ENCODE data around the gene PAFAH1B1.

The PAFAH1B1 gene

DNA sequence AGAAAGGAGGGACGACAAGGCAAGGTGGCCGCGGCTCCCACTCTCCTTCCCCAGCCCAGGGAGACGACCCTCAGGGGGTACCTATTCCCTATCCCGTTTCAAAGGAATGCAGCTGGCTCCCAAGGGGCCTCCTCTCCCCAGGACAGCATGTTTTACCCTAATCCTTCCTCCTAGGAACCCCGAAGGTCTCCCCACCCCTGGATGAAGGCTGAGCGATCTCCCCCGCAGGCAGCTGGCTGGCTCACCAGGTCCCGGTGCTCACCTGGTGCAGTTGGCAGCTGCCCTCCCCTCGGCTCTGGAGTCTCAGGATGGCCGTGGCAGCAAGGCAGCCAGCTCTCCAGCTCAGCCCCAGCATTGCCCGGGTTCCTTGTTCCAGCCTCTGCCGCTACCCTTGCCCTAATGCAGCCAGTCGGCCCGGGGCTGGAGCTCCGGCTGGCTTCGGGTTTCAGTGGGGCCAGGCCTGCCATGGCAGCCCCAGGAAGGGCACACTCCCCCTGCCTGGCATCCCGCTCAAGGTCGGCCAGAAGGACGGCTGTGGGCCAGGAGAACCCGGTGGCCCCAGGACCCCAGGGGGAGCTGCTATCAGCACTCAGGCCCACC is 113.6 kb downstream of the PAFAH1B1 start:
- in situ Hi-C loops (cut with MboI; ENCODE audit: low pct_unique_long_range_greater_than_20kb, low sequenced_read_pairs, unreplicated experiment), result no loop called here
- DNase-seq (ENCODE audit: low spot score), result no peak

DNA sequence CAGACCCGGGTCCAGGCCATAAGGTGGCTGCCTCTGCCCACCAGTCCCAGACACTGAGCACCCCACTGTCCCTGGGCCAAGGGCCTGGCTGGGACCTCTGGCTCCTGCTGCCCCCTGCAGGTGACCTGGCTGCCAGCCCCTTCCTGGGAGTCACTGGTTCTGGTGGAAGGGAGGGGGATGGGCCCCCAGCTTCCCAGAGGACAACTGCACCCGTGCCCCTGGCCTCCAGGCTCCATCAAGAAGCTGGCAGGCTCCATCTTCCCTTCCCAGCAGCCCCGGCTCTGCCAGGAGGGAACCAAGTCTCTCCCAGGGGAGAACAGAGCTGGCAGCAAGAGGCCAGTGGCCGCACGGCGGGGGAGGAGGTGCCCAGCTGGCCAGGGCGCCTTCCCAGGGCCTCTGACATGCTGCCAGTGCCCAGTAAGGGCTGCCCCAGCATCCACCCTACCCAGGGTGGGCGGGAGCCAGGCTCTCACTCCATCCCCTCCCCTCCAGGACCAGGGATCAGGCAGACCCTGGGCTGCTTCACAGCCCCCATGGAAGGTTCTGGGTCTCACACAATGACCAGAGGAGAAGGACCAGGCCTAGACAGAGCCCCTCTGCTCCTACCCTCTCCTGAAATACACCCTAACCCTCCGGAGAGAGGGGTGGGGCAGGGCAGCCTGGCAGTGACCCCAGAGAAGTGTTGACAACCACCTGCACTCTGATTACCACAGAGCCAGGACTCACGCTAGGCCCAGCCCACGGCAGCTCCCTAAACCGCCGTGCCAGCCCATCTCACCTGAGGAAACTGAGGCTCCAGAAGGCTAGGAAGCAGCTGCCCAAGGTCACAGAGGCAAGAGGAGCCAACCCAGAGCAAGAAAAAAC is 114.5 kb downstream of the PAFAH1B1 start:
- in situ Hi-C loops (cut with MboI; ENCODE audit: low pct_unique_long_range_greater_than_20kb, low sequenced_read_pairs, unreplicated experiment), result no loop called here
- TF ChIP-seq, protein P1, sequence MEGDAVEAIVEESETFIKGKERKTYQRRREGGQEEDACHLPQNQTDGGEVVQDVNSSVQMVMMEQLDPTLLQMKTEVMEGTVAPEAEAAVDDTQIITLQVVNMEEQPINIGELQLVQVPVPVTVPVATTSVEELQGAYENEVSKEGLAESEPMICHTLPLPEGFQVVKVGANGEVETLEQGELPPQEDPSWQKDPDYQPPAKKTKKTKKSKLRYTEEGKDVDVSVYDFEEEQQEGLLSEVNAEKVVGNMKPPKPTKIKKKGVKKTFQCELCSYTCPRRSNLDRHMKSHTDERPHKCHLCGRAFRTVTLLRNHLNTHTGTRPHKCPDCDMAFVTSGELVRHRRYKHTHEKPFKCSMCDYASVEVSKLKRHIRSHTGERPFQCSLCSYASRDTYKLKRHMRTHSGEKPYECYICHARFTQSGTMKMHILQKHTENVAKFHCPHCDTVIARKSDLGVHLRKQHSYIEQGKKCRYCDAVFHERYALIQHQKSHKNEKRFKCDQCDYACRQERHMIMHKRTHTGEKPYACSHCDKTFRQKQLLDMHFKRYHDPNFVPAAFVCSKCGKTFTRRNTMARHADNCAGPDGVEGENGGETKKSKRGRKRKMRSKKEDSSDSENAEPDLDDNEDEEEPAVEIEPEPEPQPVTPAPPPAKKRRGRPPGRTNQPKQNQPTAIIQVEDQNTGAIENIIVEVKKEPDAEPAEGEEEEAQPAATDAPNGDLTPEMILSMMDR (IDR thresholded peaks at IDR 0.05; ENCODE audit: extremely low read depth, insufficient read depth, missing control alignments), result peak; percentile 61
- no peak for DNase-seq (ENCODE audit: low spot score)

More for the DNA sequence above, 113.6 kb downstream of the PAFAH1B1 start:
- TF ChIP-seq, protein P1 (IDR thresholded peaks at IDR 0.05; ENCODE audit: extremely low read depth, insufficient read depth, missing control alignments), result no peak

DNA sequence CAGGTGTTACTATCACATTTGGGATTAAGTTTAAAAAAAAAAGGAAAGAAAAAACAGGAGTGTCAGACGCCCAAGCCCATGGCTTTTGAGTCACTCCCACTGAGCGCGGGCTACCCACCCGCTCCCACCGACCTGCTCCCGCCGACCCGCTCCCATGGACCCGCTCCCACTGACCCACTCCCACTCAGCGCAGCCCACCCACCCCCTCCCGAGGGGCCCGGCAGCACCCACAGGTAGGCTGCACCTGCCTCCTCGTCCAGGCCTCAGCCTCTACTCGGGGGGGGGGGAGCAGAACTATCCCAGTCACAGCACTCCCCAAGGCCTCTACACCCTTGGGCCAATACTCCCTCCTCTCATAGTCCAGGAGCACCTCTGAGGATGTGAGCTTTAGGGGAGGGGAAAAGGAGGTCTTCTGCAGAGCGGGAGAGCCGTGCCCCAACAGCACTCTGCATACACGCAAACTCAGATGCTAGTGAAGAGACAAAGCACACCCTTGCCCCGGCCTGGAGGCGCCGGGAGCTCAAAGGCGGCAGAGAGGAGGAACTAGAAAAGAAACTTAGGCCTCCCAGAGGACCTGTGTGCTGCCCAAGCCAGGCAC is 115.2 kb downstream of the PAFAH1B1 start:
- DNase-seq (ENCODE audit: low spot score), result no peak
- TF ChIP-seq, protein P1 (IDR thresholded peaks at IDR 0.05; ENCODE audit: extremely low read depth, insufficient read depth, missing control alignments), result no peak
- in situ Hi-C loops (cut with MboI; ENCODE audit: low pct_unique_long_range_greater_than_20kb, low sequenced_read_pairs, unreplicated experiment), result no loop called here

DNA sequence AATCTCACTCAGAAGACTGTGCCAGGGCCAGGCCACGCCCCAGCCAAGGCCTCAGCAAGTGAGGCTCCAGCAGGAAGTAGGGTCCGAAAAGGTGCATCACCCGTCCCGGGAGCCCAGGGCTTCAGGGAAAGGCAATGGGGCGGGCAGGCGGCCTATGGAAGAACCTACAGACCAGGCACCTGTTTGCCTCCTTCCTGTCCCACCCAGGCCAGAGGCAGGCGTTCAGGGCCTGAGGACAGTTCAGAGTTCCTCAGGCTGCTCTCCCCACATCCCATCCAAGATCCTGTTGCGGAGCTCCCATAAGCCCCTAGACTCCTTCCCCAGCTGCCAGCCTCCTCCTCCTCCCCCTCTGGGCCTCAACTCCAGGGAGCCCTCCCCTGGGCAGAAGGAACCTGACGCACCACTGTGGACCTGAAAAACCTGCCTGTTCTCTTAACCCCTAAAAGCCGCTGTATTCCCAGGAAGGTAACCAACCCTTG is 115.8 kb downstream of the PAFAH1B1 start:
- TF ChIP-seq, protein P1 (IDR thresholded peaks at IDR 0.05; ENCODE audit: extremely low read depth, insufficient read depth, missing control alignments), result no peak
- DNase-seq (ENCODE audit: low spot score), result peak; percentile 78
- in situ Hi-C loops (cut with MboI; ENCODE audit: low pct_unique_long_range_greater_than_20kb, low sequenced_read_pairs, unreplicated experiment), result no loop called here

DNA sequence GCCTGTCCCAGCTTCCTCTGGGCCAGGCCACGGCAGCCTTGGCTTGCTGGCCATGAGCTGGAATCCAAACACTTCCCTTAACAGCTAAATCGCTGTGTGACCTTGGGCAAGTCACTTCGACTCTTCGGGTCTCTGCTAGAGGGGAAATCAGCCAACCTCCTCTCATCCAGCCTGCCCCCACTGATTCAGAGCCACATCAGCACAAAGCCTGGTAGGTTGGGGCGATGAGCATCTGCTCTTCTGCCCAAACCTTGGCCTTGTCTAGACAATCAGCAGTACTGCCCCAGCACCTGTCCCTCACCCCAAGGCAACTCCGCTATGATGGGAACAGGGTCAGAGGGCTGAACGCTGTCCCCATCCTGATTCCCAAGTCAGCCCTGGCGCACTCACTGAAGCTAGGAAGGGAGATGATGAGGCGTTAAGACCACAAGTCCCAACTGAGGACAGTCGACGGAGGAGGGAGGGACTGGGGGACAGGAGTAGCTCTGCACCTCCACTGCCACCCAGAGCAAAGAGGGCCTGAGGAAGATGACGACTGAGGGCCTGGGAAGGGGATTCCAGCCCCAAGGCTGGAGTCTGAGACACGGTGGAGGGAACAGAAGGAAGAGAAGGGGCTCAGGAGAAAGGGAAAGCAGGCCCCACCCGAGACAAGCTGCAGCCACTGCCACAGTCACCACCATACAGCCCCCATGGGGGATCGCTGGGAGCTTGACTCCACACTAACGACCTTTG is 116.8 kb downstream of the PAFAH1B1 start:
- in situ Hi-C loops (cut with MboI; ENCODE audit: low pct_unique_long_range_greater_than_20kb, low sequenced_read_pairs, unreplicated experiment), result no loop called here
- TF ChIP-seq, protein P1 (IDR thresholded peaks at IDR 0.05; ENCODE audit: extremely low read depth, insufficient read depth, missing control alignments), result no peak
- no peak for DNase-seq (ENCODE audit: low spot score)

Measured in GM13977 (cell line).